ENCODE data around the gene SPC24.

DNA sequence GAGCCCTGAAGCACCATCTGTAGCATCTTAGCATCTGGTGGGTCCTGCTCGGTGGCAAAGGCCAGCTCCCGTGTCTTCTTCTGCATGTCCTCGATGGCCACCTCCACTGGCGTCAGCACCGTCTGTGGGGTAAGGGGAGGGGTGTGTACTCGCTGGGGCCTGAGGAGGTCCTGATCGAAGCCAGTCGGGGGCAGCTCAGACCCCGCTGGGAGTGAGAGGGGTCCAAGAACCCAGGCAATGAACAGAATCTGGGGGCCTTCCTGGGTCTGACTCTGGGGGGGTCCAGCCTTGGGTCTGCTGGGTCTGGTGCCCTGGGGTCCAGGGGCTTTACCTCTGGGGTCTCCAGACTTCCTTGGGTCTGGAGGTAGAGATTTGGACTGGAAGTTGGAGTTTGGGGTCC is 45.3 kb upstream of the SPC24 start:
- TF ChIP-seq, protein P1, sequence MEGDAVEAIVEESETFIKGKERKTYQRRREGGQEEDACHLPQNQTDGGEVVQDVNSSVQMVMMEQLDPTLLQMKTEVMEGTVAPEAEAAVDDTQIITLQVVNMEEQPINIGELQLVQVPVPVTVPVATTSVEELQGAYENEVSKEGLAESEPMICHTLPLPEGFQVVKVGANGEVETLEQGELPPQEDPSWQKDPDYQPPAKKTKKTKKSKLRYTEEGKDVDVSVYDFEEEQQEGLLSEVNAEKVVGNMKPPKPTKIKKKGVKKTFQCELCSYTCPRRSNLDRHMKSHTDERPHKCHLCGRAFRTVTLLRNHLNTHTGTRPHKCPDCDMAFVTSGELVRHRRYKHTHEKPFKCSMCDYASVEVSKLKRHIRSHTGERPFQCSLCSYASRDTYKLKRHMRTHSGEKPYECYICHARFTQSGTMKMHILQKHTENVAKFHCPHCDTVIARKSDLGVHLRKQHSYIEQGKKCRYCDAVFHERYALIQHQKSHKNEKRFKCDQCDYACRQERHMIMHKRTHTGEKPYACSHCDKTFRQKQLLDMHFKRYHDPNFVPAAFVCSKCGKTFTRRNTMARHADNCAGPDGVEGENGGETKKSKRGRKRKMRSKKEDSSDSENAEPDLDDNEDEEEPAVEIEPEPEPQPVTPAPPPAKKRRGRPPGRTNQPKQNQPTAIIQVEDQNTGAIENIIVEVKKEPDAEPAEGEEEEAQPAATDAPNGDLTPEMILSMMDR (IDR thresholded peaks at IDR 0.05): no peak
- TF ChIP-seq POLR2A (IDR thresholded peaks at IDR 0.05): no peak

All from vagina (tissue), 2 donors.